Progenitor cell of endocrine pancreas (in vitro differentiated cells): Measurements from ENCODE around the gene KIF25. TPM values are rescaled to one million over a fixed set of nuclear protein-coding genes. Genes with fewer than 3 reads are reported as not detected.

Source experiments
- DNase-seq: peaks from one replicate; pipeline ENCODE4 v3.0.0; 2021; ENCODE audit warnings: low spot score; ENCODE audit not compliant: unreplicated experiment
- H3K27ac Mint-ChIP-seq: 2 replicates; pipeline ENCODE4 v1.8.0; 2021; ENCODE audit warnings: mild to moderate bottlenecking, moderate library complexity, mixed read lengths
- H3K27me3 Mint-ChIP-seq: 2 replicates; pipeline ENCODE4 v1.8.0; 2021; ENCODE audit warnings: mixed read lengths
- H3K36me3 Mint-ChIP-seq: 2 replicates; pipeline ENCODE4 v1.8.0; 2022; ENCODE audit warnings: mixed read lengths; ENCODE audit not compliant: insufficient read depth
- H3K4me1 Mint-ChIP-seq: 2 replicates; pipeline ENCODE4 v1.8.0; 2021; ENCODE audit warnings: low read depth, mixed read lengths
- H3K4me3 Mint-ChIP-seq: 2 replicates; pipeline ENCODE4 v1.8.0; 2021; ENCODE audit warnings: low read depth, mild to moderate bottlenecking, moderate library complexity, mixed read lengths
- H3K9me3 Mint-ChIP-seq: 2 replicates; pipeline ENCODE4 v1.8.0; 2021; ENCODE audit warnings: low read depth, mixed read lengths
- CTCF ChIP-seq: fragments of 200-600 bp; sonication (generic); IDR thresholded peaks from one replicate; pipeline ENCODE4 v1.5.0; 2021; ENCODE audit warnings: antibody characterized with exemption, mild to moderate bottlenecking; ENCODE audit not compliant: unreplicated experiment
- total RNA-seq: library from RNA; stranded (reverse); gene quantifications from 2 replicates; pipeline ENCODE4 v1.2.1, GENCODE V29; 2021

Gene KIF25
- total RNA-seq, 1 donor from 2014 or later: not detected

GRCh38 chr6:168062346-168063289, 65.1 kb downstream of the KIF25 start:
- no peaks in the 10 kb centered on the region for H3K36me3 Mint-ChIP-seq
- no peaks in the 10 kb centered on the region for H3K4me1 Mint-ChIP-seq
- no peak overlapping the region for H3K27ac Mint-ChIP-seq
- no peak for DNase-seq
- no peak overlapping the region for H3K4me3 Mint-ChIP-seq
- no peak for TF ChIP-seq CTCF
- no peaks in the 10 kb centered on the region for H3K9me3 Mint-ChIP-seq
- no peaks in the 10 kb centered on the region for H3K27me3 Mint-ChIP-seq

- no peaks in the 10 kb centered on the region for H3K27me3 Mint-ChIP-seq
- no peak overlapping the region for H3K4me3 Mint-ChIP-seq
- H3K27ac Mint-ChIP-seq: no peak overlapping the region
- H3K36me3 Mint-ChIP-seq: no peaks in the 10 kb centered on the region
- no peak for DNase-seq
- no peak for TF ChIP-seq CTCF
- H3K9me3 Mint-ChIP-seq: no peaks in the 10 kb centered on the region
- H3K4me1 Mint-ChIP-seq: no peaks in the 10 kb centered on the region
These were observed 66.0 kb downstream of the KIF25 start for GRCh38 chr6:168063431-168063830.

- no peaks in the 10 kb centered on the region for H3K9me3 Mint-ChIP-seq
- H3K4me1 Mint-ChIP-seq: no peaks in the 10 kb centered on the region
- no peak for DNase-seq
- TF ChIP-seq CTCF: no peak
- peaks cover 2% of the 10 kb centered on the region for H3K27me3 Mint-ChIP-seq
- no peak overlapping the region for H3K4me3 Mint-ChIP-seq
- H3K27ac Mint-ChIP-seq: no peak overlapping the region
- no peaks in the 10 kb centered on the region for H3K36me3 Mint-ChIP-seq
These were observed 66.8 kb downstream of the KIF25 start for GRCh38 chr6:168064226-168064807.

GRCh38 chr6:168067081-168067759, 69.7 kb downstream of the KIF25 start:
- no peak for TF ChIP-seq CTCF
- H3K27me3 Mint-ChIP-seq: peaks cover 17% of the 10 kb centered on the region
- no peak overlapping the region for H3K4me3 Mint-ChIP-seq
- no peaks in the 10 kb centered on the region for H3K36me3 Mint-ChIP-seq
- H3K27ac Mint-ChIP-seq: no peak overlapping the region
- no peak for DNase-seq
- no peaks in the 10 kb centered on the region for H3K9me3 Mint-ChIP-seq
- no peaks in the 10 kb centered on the region for H3K4me1 Mint-ChIP-seq

GRCh38 chr6:168070804-168071203, 73.3 kb downstream of the KIF25 start:
- Mint-ChIP-seq H3K36me3 (no peaks in the 10 kb centered on the region), H3K27ac (no peak overlapping the region), H3K4me1 (no peaks in the 10 kb centered on the region), H3K27me3 (peaks cover 20% of the 10 kb centered on the region), H3K9me3 (no peaks in the 10 kb centered on the region), H3K4me3 (no peak overlapping the region)
- no peak for TF ChIP-seq CTCF
- no peak for DNase-seq
